HCT116 (cell line): ENCODE data around the gene GFY. TPM values are rescaled to one million over a fixed set of nuclear protein-coding genes. Genes with fewer than 3 reads are reported as not detected.

ENCODE experiments used
- ATAC-seq: fragments of 200-7000 bp; cut with Tn5 transposase; 2 replicates; pipeline ENCODE4 v1.9.1; 2020; ENCODE audit warnings: mild to moderate bottlenecking, moderate library complexity
- BruUV-seq: library from RNA; stranded (reverse); fragments of 400-500 nt; replicated peaks from 2 replicates; lab custom pipeline; 2021; lab: Mats Ljungman, UMichigan
- CTCF ChIA-PET: fragments of 300-600 bp; sonication (Branson Sonifier 250); formaldehyde crosslinking; loops from one replicate; lab custom pipeline; 2021; ENCODE audit warnings: antibody characterized with exemption; lab: Charles Lee
- POLR2A ChIA-PET: fragments of 300-600, 350-600 bp; sonication (Branson Sonifier 250); formaldehyde crosslinking; loops from one replicate; lab custom pipeline; 2021; ENCODE audit warnings: antibody characterized with exemption; lab: Charles Lee
- RAD21 ChIA-PET, 2 experiments: fragments of 300-600 bp; sonication (Branson Sonifier 250); formaldehyde crosslinking; loops; one replicate each; lab custom pipeline; 2023; ENCODE audit warnings: low total read pairs in 2 of 2; ENCODE audit not compliant: uncharacterized antibody in 2 of 2, unreplicated experiment in 2 of 2, low non-redundant PET in 1 of 2; lab: Charles Lee
- DNase-seq: peaks from one replicate; pipeline ENCODE4 v3.0.0-alpha.2; 2010; ENCODE audit warnings: low read depth, low spot score
- H2AFZ ChIP-seq: fragments of 200-600 bp; shearing (Covaris generic), sonication (generic); 2 replicates; pipeline ENCODE4 v1.6.1; 2017; ENCODE audit warnings: low read depth, mixed run types, mixed read lengths, antibody characterized with exemption, low read length; ENCODE audit not compliant: poor library complexity, severe bottlenecking
- H3K27ac ChIP-seq: 2 replicates; pipeline ENCODE4 v1.5.1; 2012; ENCODE audit warnings: low read depth, low read length
- H3K27me3 ChIP-seq: fragments of 200-600 bp; sonication (generic); 2 replicates; pipeline ENCODE4 v1.6.1; 2016; ENCODE audit warnings: mixed run types, low read length, mixed read lengths; ENCODE audit not compliant: insufficient read depth
- H3K36me3 ChIP-seq, 2 experiments: fragments of 200-500 bp in 1 of 2; fragments of 200-600 bp in 1 of 2; sonication (Bioruptor generic) in 1 of 2; sonication (generic) in 1 of 2; 2 replicates each; pipeline versions ENCODE4 v1.5.1 to v1.6.1; 2014 to 2016; ENCODE audit warnings: low read length in 2 of 2, inconsistent platforms in 1 of 2, mixed read lengths in 1 of 2, mixed run types in 1 of 2; ENCODE audit not compliant: insufficient read depth in 2 of 2, control insufficient read depth in 1 of 2
- H3K4me1 ChIP-seq, 2 experiments: fragments of 200-600 bp in 1 of 2; sonication (generic) in 1 of 2; 2 replicates each; pipeline versions ENCODE4 v1.5.1 to v1.6.1; 2012 to 2017; ENCODE audit warnings: low read length in 2 of 2, inconsistent platforms in 1 of 2, mild to moderate bottlenecking in 1 of 2, mixed read lengths in 1 of 2, mixed run types in 1 of 2, moderate library complexity in 1 of 2; ENCODE audit not compliant: insufficient read depth in 2 of 2, control insufficient read depth in 1 of 2
- H3K4me2 ChIP-seq: fragments of 200-600 bp; sonication (generic); 2 replicates; pipeline ENCODE4 v1.6.1; 2017; ENCODE audit warnings: mixed run types, low read length, mixed read lengths
- H3K4me3 ChIP-seq, 2 experiments: fragments of 200-600 bp in 1 of 2; sonication (generic) in 1 of 2; replicated peaks in 1 of 2; 2 replicates each; pipeline ENCODE4 v1.5.1; 2011 to 2016; ENCODE audit warnings: low read length in 2 of 2, control low read depth in 1 of 2, low read depth in 1 of 2, mild to moderate bottlenecking in 1 of 2, mixed read lengths in 1 of 2, mixed run types in 1 of 2
- H3K79me2 ChIP-seq: fragments of 200-600 bp; sonication (generic); 2 replicates; pipeline ENCODE4 v1.6.1; 2017; ENCODE audit warnings: mild to moderate bottlenecking, mixed run types, low read length, moderate library complexity, mixed read lengths; ENCODE audit not compliant: insufficient read depth
- H3K9ac ChIP-seq: fragments of 200-600 bp; sonication (generic); 2 replicates; pipeline ENCODE4 v1.6.1; 2016; ENCODE audit warnings: low read length, mixed read lengths
- H3K9me2 ChIP-seq: fragments of 200-600 bp; sonication (generic), shearing (Covaris generic); 2 replicates; pipeline ENCODE4 v1.6.1; 2017; ENCODE audit warnings: mixed run types, mild to moderate bottlenecking, moderate library complexity; ENCODE audit not compliant: insufficient read depth
- H3K9me3 ChIP-seq, 2 experiments: fragments of 200-500 bp in 1 of 2; fragments of 200-600 bp in 1 of 2; sonication (Bioruptor generic) in 1 of 2; sonication (generic) in 1 of 2; 2 replicates each; pipeline ENCODE4 v1.6.1; 2014 to 2017; ENCODE audit warnings: low read length in 2 of 2, mixed read lengths in 2 of 2, inconsistent platforms in 1 of 2, low read depth in 1 of 2, mild to moderate bottlenecking in 1 of 2, mixed run types in 1 of 2, moderate library complexity in 1 of 2; ENCODE audit not compliant: control insufficient read depth in 1 of 2, insufficient read depth in 1 of 2
- H4K20me1 ChIP-seq: fragments of 200-600 bp; sonication (generic), shearing (Covaris generic); 2 replicates; pipeline ENCODE4 v1.6.1; 2017; ENCODE audit warnings: mixed run types, mild to moderate bottlenecking, moderate library complexity; ENCODE audit not compliant: insufficient read depth
- CBX3 ChIP-seq: IDR thresholded peaks from 2 replicates; pipeline ENCODE4 v1.6.1; 2012; ENCODE audit warnings: low read depth
- CEBPB ChIP-seq: IDR thresholded peaks from 2 replicates; pipeline ENCODE4 v1.6.1; 2012; ENCODE audit warnings: low read depth
- CTCF ChIP-seq, 3 experiments: fragments of 200-600 bp in 1 of 3; sonication (generic) in 1 of 3; IDR thresholded peaks in 2 of 3; conservative IDR thresholded peaks in 1 of 3; 2 replicates each; pipeline ENCODE4 v1.5.1; 2012 to 2017; ENCODE audit warnings: low read depth in 2 of 3, low read length in 2 of 3, antibody characterized with exemption in 1 of 3, borderline replicate concordance in 1 of 3, control low read depth in 1 of 3, mild to moderate bottlenecking in 1 of 3, mixed read lengths in 1 of 3, mixed run types in 1 of 3, moderate library complexity in 1 of 3; ENCODE audit not compliant: insufficient read depth in 1 of 3
- EGR1 ChIP-seq: IDR thresholded peaks from 2 replicates; pipeline ENCODE4 v1.6.1; 2012; ENCODE audit warnings: low read depth
- EZH2 ChIP-seq: fragments of 200-600 bp; sonication (generic); IDR thresholded peaks from 2 replicates; pipeline ENCODE4 v1.6.1; 2017; ENCODE audit warnings: antibody characterized with exemption, mixed run types
- EZH2phosphoT487 ChIP-seq: fragments of 200-600 bp; IDR thresholded peaks from 2 replicates; pipeline ENCODE4 v1.6.1; 2018; ENCODE audit warnings: antibody characterized with exemption, borderline replicate concordance
- FOSL1 ChIP-seq: IDR thresholded peaks from 2 replicates; pipeline ENCODE4 v1.6.1; 2012; ENCODE audit warnings: low read depth
- JUND ChIP-seq: IDR thresholded peaks from 2 replicates; pipeline ENCODE4 v1.6.1; 2012
- POLR2AphosphoS5 ChIP-seq: IDR thresholded peaks from 2 replicates; pipeline ENCODE4 v1.6.1; 2011; ENCODE audit warnings: mild to moderate bottlenecking, low read depth, low read length, moderate library complexity
- RAD21 ChIP-seq: IDR thresholded peaks from 2 replicates; pipeline ENCODE4 v1.6.1; 2012; ENCODE audit warnings: low read depth, mild to moderate bottlenecking
- REST ChIP-seq: IDR thresholded peaks from 2 replicates; pipeline ENCODE4 v1.6.1; 2012; ENCODE audit warnings: low read depth
- SIN3A ChIP-seq: IDR thresholded peaks from 2 replicates; pipeline ENCODE4 v1.6.1; 2012; ENCODE audit warnings: low read depth
- SP1 ChIP-seq: IDR thresholded peaks from 2 replicates; pipeline ENCODE4 v1.6.1; 2012; ENCODE audit warnings: low read depth
- SRF ChIP-seq: IDR thresholded peaks from 2 replicates; pipeline ENCODE4 v1.6.1; 2012; ENCODE audit warnings: low read depth
- YY1 ChIP-seq: IDR thresholded peaks from 2 replicates; pipeline ENCODE4 v1.6.1; 2011; ENCODE audit warnings: low read length, low read depth, moderate library complexity, mild to moderate bottlenecking; ENCODE audit not compliant: insufficient replicate concordance; ENCODE audit errors: extremely low read depth
- ZBTB33 ChIP-seq: IDR thresholded peaks from 2 replicates; pipeline ENCODE4 v1.6.1; 2011; ENCODE audit warnings: mild to moderate bottlenecking, low read length, moderate library complexity; ENCODE audit not compliant: insufficient replicate concordance; ENCODE audit errors: extremely low read depth
- ZFX ChIP-seq: fragments of 450-650 bp; IDR thresholded peaks from 2 replicates; pipeline ENCODE4 v1.6.1; 2017
- intact Hi-C: fragments of 100-400 bp; cut with micrococcal nuclease; formaldehyde crosslinking; loops from 2 replicates; pipeline ENCODE4 v1.10.0; 2022
- total RNA-seq: library from RNA; stranded (reverse); gene quantifications from one replicate; pipeline ENCODE4 v1.2.1, GENCODE V29; 2021; ENCODE audit not compliant: unreplicated experiment

GFY gene
- total RNA-seq, 1 experiment from 2014 or later = 2.6 TPM

- Histone ChIP-seq H3K4me1 (peaks cover 9 to 32% of the 10 kb centered on the region in 2 experiments; a peak in 3 of 4 replicates), H3K36me3 (no peaks in the 10 kb centered on the region), H3K4me3 (no peak overlapping the region), H3K9me3 (no peaks in the 10 kb centered on the region), H3K79me2 (no peaks in the 10 kb centered on the region), H3K27me3 (peaks cover 20% of the 10 kb centered on the region; the same call in 1 of the 2 replicates), H4K20me1 (no peaks in the 10 kb centered on the region), H2AFZ (no peak overlapping the region), H3K9me2 (no peaks in the 10 kb centered on the region), H3K27ac (no peak overlapping the region), H3K9ac (no peak overlapping the region), H3K4me2 (no peak overlapping the region)
- no peak for ATAC-seq
- no peak for DNase-seq
- intact Hi-C loops = no loop called here
- ChIA-PET CTCF (no interaction called here), POLR2A (no interaction called here), RAD21 (no interaction called here)
- BruUV-seq = no TSS peak
- no peak for TF ChIP-seq YY1
- no peak for TF ChIP-seq CTCF (IDR thresholded peaks at IDR 0.05 in 2 of 3, conservative IDR thresholded peaks at IDR 0.05 in 1 of 3; ENCODE audit: borderline replicate concordance in 1 of 3, insufficient read depth in 1 of 3, low read depth in 2 of 3, low read length in 2 of 3)
- TF ChIP-seq ZBTB33 = no peak
- TF ChIP-seq ZFX = no peak
- TF ChIP-seq POLR2AphosphoS5 = no peak
- TF ChIP-seq CEBPB = no peak
- no peak for TF ChIP-seq REST
- no peak for TF ChIP-seq CBX3
- TF ChIP-seq SP1 = no peak
- no peak for TF ChIP-seq JUND
- no peak for TF ChIP-seq SRF
- TF ChIP-seq RAD21 = no peak
- no peak for TF ChIP-seq SIN3A
- no peak for TF ChIP-seq EZH2
- TF ChIP-seq EZH2phosphoT487 = no peak
- no peak for TF ChIP-seq FOSL1
- no peak for TF ChIP-seq EGR1
These were observed 2.6 kb upstream of the GFY start for GRCh38 chr19:49422407-49423070.
